Vagina (tissue), 2 donors: ENCODE results near the gene PSD2. TPM values are rescaled to one million over a fixed set of nuclear protein-coding genes. Genes with fewer than 3 reads are reported as not detected.

Experiments used
- DNase-seq, 2 donors: peaks; one replicate each; pipeline ENCODE4 v3.0.0-alpha.2; 2017; ENCODE audit errors: extremely low spot score in 2 of 2
- H3K27ac ChIP-seq: fragments of 200-600 bp; sonication (generic); one replicate; pipeline ENCODE4 v1.5.1; 2019
- H3K27me3 ChIP-seq: fragments of 200-600 bp; sonication (generic); one replicate; pipeline ENCODE4 v1.5.1; 2019
- H3K36me3 ChIP-seq, 2 donors: fragments of 200-600 bp; sonication (generic); one replicate each; pipeline ENCODE4 v1.5.1; 2017 to 2019
- H3K4me1 ChIP-seq: fragments of 200-600 bp; sonication (generic); one replicate; pipeline ENCODE4 v1.5.1; 2019
- H3K4me3 ChIP-seq, 2 donors: fragments of 200-600 bp; sonication (generic); 1 replicate in 1 of 2; 2 replicates in 1 of 2; pipeline ENCODE4 v1.5.1; 2016 to 2019
- H3K9me3 ChIP-seq: fragments of 200-600 bp; sonication (generic); one replicate; pipeline ENCODE4 v1.5.1; 2019
- CTCF ChIP-seq, 3 experiments: fragments of 450-650 bp in 2 of 3; fragments of 200-600 bp in 1 of 3; sonication (generic) in 1 of 3; IDR thresholded peaks; one replicate each; pipeline ENCODE4 v1.5.1; 2017 to 2019; ENCODE audit warnings: antibody characterized with exemption in 3 of 3, mild to moderate bottlenecking in 2 of 3, moderate library complexity in 2 of 3
- POLR2A ChIP-seq, 2 donors: fragments of 450-650 bp; IDR thresholded peaks; one replicate each; pipeline ENCODE4 v1.6.1; 2017; ENCODE audit warnings: antibody characterized with exemption in 2 of 2, mild to moderate bottlenecking in 2 of 2, moderate library complexity in 2 of 2
- POLR2AphosphoS5 ChIP-seq, 2 donors: sonication (generic); formaldehyde crosslinking; IDR thresholded peaks; one replicate each; pipeline ENCODE4 v1.9.0; 2017; ENCODE audit warnings: antibody characterized with exemption in 2 of 2, mild to moderate bottlenecking in 2 of 2, low read depth in 1 of 2; ENCODE audit not compliant: insufficient read depth in 1 of 2
- intact Hi-C: fragments of 100-400 bp; cut with DNase I; formaldehyde crosslinking; loops from one replicate; pipeline ENCODE4 v1.15.1; 2023
- total RNA-seq: library from RNA; depleted of rRNA; stranded (reverse); fragments of >200 nt; gene quantifications from one replicate; pipeline ENCODE4 v1.2.3, GENCODE V29; 2016

PSD2 gene
- total RNA-seq, 1 donor from 2014 or later = 0.25 TPM

GRCh38 chr5:139772927-139773690, 22.5 kb upstream of the PSD2 start:
- Histone ChIP-seq H3K4me1 (no peaks in the 10 kb centered on the region), H3K27ac (no peak overlapping the region), H3K27me3 (no peaks in the 10 kb centered on the region), H3K4me3 (no peak overlapping the region), H3K9me3 (no peaks in the 10 kb centered on the region), H3K36me3 (no peaks in the 10 kb centered on the region)
- no peak for DNase-seq
- intact Hi-C loops = no loop called here
- no peak for TF ChIP-seq CTCF (IDR thresholded peaks at IDR 0.05)
- no peak for TF ChIP-seq POLR2A (IDR thresholded peaks at IDR 0.05)
- TF ChIP-seq POLR2AphosphoS5 (IDR thresholded peaks at IDR 0.05; ENCODE audit: insufficient read depth in 1 of 2, low read depth in 1 of 2) = no peak

GRCh38 chr5:139774980-139775661, 20.5 kb upstream of the PSD2 start:
- DNase-seq = no peak
- intact Hi-C loops = no loop called here
- no peak overlapping the region for H3K27ac ChIP-seq
- H3K27me3 ChIP-seq = no peaks in the 10 kb centered on the region
- no peak overlapping the region for H3K4me3 ChIP-seq
- H3K9me3 ChIP-seq = no peaks in the 10 kb centered on the region
- TF ChIP-seq POLR2A (IDR thresholded peaks at IDR 0.05) (no peak), CTCF (IDR thresholded peaks at IDR 0.05) (peak; percentile 69 to 74 (median 74)), POLR2AphosphoS5 (IDR thresholded peaks at IDR 0.05; ENCODE audit: insufficient read depth in 1 of 2, low read depth in 1 of 2) (no peak)
- H3K4me1 ChIP-seq = no peaks in the 10 kb centered on the region
- no peaks in the 10 kb centered on the region for H3K36me3 ChIP-seq

- intact Hi-C loops = no loop called here
- no peaks in the 10 kb centered on the region for H3K4me1 ChIP-seq
- H3K27me3 ChIP-seq = no peaks in the 10 kb centered on the region
- no peaks in the 10 kb centered on the region for H3K9me3 ChIP-seq
- TF ChIP-seq POLR2AphosphoS5 (IDR thresholded peaks at IDR 0.05; ENCODE audit: insufficient read depth in 1 of 2, low read depth in 1 of 2) = no peak
- TF ChIP-seq POLR2A (IDR thresholded peaks at IDR 0.05) = no peak
- no peak for TF ChIP-seq CTCF (IDR thresholded peaks at IDR 0.05)
- H3K4me3 ChIP-seq = no peak overlapping the region
- H3K36me3 ChIP-seq = no peaks in the 10 kb centered on the region
- no peak for DNase-seq
- no peak overlapping the region for H3K27ac ChIP-seq
These were observed 19.7 kb upstream of the PSD2 start for GRCh38 chr5:139775872-139776271.

- intact Hi-C loops = no loop called here
- no peaks in the 10 kb centered on the region for H3K27me3 ChIP-seq
- no peaks in the 10 kb centered on the region for H3K4me1 ChIP-seq
- no peak overlapping the region for H3K4me3 ChIP-seq
- no peaks in the 10 kb centered on the region for H3K9me3 ChIP-seq
- H3K27ac ChIP-seq = no peak overlapping the region
- no peak for TF ChIP-seq POLR2AphosphoS5 (IDR thresholded peaks at IDR 0.05; ENCODE audit: insufficient read depth in 1 of 2, low read depth in 1 of 2)
- TF ChIP-seq CTCF (IDR thresholded peaks at IDR 0.05) = no peak
- no peak for TF ChIP-seq POLR2A (IDR thresholded peaks at IDR 0.05)
- DNase-seq = no peak
- no peaks in the 10 kb centered on the region for H3K36me3 ChIP-seq
These were observed 18.7 kb upstream of the PSD2 start for GRCh38 chr5:139776861-139777260.

- intact Hi-C loops = no loop called here
- no peak overlapping the region for H3K4me3 ChIP-seq
- no peaks in the 10 kb centered on the region for H3K27me3 ChIP-seq
- no peaks in the 10 kb centered on the region for H3K36me3 ChIP-seq
- H3K4me1 ChIP-seq = peaks cover 5% of the 10 kb centered on the region
- no peak for DNase-seq
- no peaks in the 10 kb centered on the region for H3K9me3 ChIP-seq
- TF ChIP-seq POLR2AphosphoS5 (IDR thresholded peaks at IDR 0.05; ENCODE audit: insufficient read depth in 1 of 2, low read depth in 1 of 2) (no peak), CTCF (IDR thresholded peaks at IDR 0.05) (no peak), POLR2A (IDR thresholded peaks at IDR 0.05) (no peak)
- H3K27ac ChIP-seq = no peak overlapping the region
These were observed 12.1 kb upstream of the PSD2 start for GRCh38 chr5:139783436-139783965.
